Gastroesophageal sphincter (tissue), 3 donors: ENCODE measurements around the gene P2RX7.

Experiments used
- CTCF ChIP-seq, 4 experiments: fragments of 200-600 bp in 2 of 4; fragments of 450-650 bp in 2 of 4; sonication (generic) in 1 of 4; IDR thresholded peaks; one replicate each; pipeline ENCODE4 v1.5.1; 2017 to 2019; ENCODE audit warnings: antibody characterized with exemption in 4 of 4, mild to moderate bottlenecking in 2 of 4, moderate library complexity in 2 of 4
- POLR2A ChIP-seq, 2 donors: fragments of 450-650 bp; IDR thresholded peaks; one replicate each; pipeline ENCODE4 v1.6.1; 2017; ENCODE audit warnings: antibody characterized with exemption in 2 of 2, mild to moderate bottlenecking in 2 of 2, moderate library complexity in 1 of 2
- POLR2AphosphoS5 ChIP-seq: sonication (generic); formaldehyde crosslinking; IDR thresholded peaks from one replicate; pipeline ENCODE4 v1.6.1; 2017; ENCODE audit warnings: antibody characterized with exemption

- TF ChIP-seq POLR2A (IDR thresholded peaks at IDR 0.05) (no peak), CTCF (IDR thresholded peaks at IDR 0.05) (no peak), POLR2AphosphoS5 (no peak)
Observed at GRCh38 chr12:121162985-121163384, 30.3 kb downstream of the P2RX7 start.
